ENCODE measurements around the gene BIVM. TPM values are rescaled to one million over a fixed set of nuclear protein-coding genes. Genes with fewer than 3 reads are reported as not detected.

Gene BIVM
- total and polyA plus RNA-seq, 2 experiments from 2014 or later = 22.9 to 24.1 TPM

DNA sequence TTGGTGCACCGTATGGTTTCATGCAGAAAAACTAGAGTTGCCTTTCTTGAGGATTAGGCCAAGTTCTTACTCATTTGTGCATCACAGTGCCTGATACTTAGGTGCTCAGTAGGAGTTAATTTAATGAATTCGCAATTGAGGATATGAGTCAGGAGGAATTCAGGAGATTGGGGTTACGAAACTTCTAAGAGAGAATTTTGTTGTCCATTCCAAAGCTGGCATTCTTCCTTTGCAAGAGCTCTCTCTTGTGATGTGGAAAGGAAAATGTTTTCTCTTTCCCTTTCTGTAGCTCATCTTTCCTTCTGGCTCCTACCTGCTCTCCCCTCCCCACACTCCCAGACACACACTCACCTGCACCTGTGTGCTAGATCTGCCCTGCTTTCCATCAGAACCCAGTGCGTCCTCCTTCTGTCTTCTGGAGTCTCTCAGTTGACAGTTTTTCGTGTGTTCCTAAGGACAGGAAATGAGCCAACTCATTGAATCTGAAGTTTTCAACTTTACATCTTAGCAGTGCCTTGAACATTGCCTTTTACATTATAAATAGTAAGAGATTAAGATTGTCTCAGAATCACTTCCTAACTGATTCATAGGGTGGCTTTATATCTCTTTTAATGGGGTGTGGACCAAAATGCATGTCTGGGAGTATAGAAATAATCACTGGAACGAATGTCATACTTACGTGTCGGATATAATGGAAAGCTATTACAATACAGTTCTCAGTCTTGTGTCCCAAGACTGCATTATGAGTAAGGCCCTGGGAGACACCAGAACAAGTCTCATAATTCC is 27.2 kb downstream of the BIVM start:
- Histone ChIP-seq H3K4me3 (peak overlapping the region; percentile 78), H3K4me2 (ENCODE audit: unreplicated experiment) (peak overlapping the region; percentile 99), H4K20me1 (ENCODE audit: insufficient read depth) (no peaks in the 10 kb centered on the region), H3K27ac (peak overlapping the region; percentile 97), H3K27me3 (replicated peaks; ENCODE audit: insufficient read depth) (no peaks in the 10 kb centered on the region), H3K4me1 (ENCODE audit: insufficient read depth) (peaks cover 24% of the 10 kb centered on the region), H3K79me2 (ENCODE audit: insufficient read depth) (peaks cover 33% of the 10 kb centered on the region), H3K9ac (peak overlapping the region; percentile 81), H3F3A (ENCODE audit: insufficient read depth) (peaks cover 57% of the 10 kb centered on the region), H3K9me3 (ENCODE audit: low read depth) (no peaks in the 10 kb centered on the region), H3K9me2 (ENCODE audit: insufficient read depth) (no peaks in the 10 kb centered on the region), H3K36me3 (ENCODE audit: low read depth) (peaks cover 26% of the 10 kb centered on the region), H2AFZ (peak overlapping the region; percentile 71)
- WGBS, 2 experiments (ENCODE audit: low coverage in 1 of 2, low lambda C conversion rate in 2 of 2, missing lambda C conversion rate in 2 of 2) = 1 to 2% methylated on average over 8 of the region's 8 CpGs
- DNase-seq = peak; percentile 97
- TF ChIP-seq EZH2phosphoT487 (IDR thresholded peaks at IDR 0.05; ENCODE audit: insufficient read depth, low read depth) (no peak), EZH2 (IDR thresholded peaks at IDR 0.05; ENCODE audit: insufficient read depth, poor library complexity, severe bottlenecking) (no peak)
- in situ Hi-C loops (cut with MboI) = no loop called here

DNA sequence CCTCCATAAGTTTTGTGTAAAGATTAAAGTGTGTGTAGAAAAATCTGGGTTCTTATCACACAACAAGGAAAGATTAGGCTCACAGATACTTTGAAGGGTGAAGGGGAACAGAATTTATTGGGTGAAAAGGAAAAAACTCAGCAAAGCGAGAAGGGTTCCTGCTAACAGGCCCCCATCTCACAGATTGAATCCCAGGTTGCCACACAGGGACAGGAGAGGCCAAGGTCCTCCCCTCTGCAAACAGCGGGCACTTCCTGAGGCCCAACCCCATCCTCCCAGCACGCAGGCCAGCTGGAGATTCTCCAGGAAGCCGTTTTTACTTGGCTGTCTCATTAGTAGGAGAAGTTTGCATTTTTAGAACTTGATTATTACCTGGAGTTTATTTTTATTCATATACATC is 31.7 kb downstream of the BIVM start:
- Histone ChIP-seq H3K9me3 (ENCODE audit: low read depth) (no peaks in the 10 kb centered on the region), H3K4me3 (no peak overlapping the region), H3K4me2 (ENCODE audit: unreplicated experiment) (no peak overlapping the region), H3F3A (ENCODE audit: insufficient read depth) (peaks cover 28% of the 10 kb centered on the region), H3K79me2 (ENCODE audit: insufficient read depth) (peaks cover 18% of the 10 kb centered on the region; the same call in 1 of the 2 replicates), H3K27ac (no peak overlapping the region), H2AFZ (no peak overlapping the region), H3K9me2 (ENCODE audit: insufficient read depth) (no peaks in the 10 kb centered on the region), H4K20me1 (ENCODE audit: insufficient read depth) (no peaks in the 10 kb centered on the region), H3K4me1 (ENCODE audit: insufficient read depth) (peaks cover 17% of the 10 kb centered on the region), H3K9ac (no peak overlapping the region), H3K27me3 (replicated peaks; ENCODE audit: insufficient read depth) (no peaks in the 10 kb centered on the region), H3K36me3 (ENCODE audit: low read depth) (peaks cover 11% of the 10 kb centered on the region)
- DNase-seq = no peak
- WGBS, 2 experiments (ENCODE audit: low coverage in 1 of 2, low lambda C conversion rate in 2 of 2, missing lambda C conversion rate in 2 of 2) = 76 to 79% methylated on average over 4 of the region's 4 CpGs
- in situ Hi-C loops (cut with MboI) = no loop called here
- TF ChIP-seq EZH2 (IDR thresholded peaks at IDR 0.05; ENCODE audit: insufficient read depth, poor library complexity, severe bottlenecking) (no peak), EZH2phosphoT487 (IDR thresholded peaks at IDR 0.05; ENCODE audit: insufficient read depth, low read depth) (no peak)

- in situ Hi-C loops (cut with MboI) = no loop called here
Measured at GRCh38 chr13:102836471-102836870, 37.6 kb downstream of the BIVM start.

DNA sequence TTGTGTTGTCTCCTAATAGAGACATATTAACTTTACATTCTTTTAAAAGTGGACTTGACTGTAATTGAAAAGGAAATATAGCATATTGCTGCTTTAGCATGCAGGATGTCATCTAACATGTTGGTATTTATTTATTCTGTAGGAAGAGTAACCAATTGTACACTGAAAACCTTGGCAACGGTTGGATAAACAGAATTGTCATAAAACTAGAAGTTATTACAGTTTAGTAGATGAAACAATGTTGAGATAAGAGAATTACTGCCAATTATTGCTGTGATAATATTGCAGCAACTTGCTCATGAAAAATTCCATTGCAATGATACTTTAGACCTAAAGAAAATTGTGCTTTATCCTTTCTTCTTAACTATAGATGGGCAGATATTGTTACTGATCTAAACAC is 39.4 kb downstream of the BIVM start:
- peak overlapping the region; percentile 40 for H3K27ac ChIP-seq
- no peak for DNase-seq
- no peaks in the 10 kb centered on the region for H3K79me2 ChIP-seq (ENCODE audit: insufficient read depth)
- TF ChIP-seq EZH2phosphoT487 (IDR thresholded peaks at IDR 0.05; ENCODE audit: insufficient read depth, low read depth) = no peak
- no peak for TF ChIP-seq EZH2 (IDR thresholded peaks at IDR 0.05; ENCODE audit: insufficient read depth, poor library complexity, severe bottlenecking)
- H3F3A ChIP-seq (ENCODE audit: insufficient read depth) = peaks cover 34% of the 10 kb centered on the region
- H2AFZ ChIP-seq = no peak overlapping the region
- no peaks in the 10 kb centered on the region for H3K9me3 ChIP-seq (ENCODE audit: low read depth)
- no peaks in the 10 kb centered on the region for H3K27me3 ChIP-seq (replicated peaks; ENCODE audit: insufficient read depth)
- H3K9me2 ChIP-seq (ENCODE audit: insufficient read depth) = no peaks in the 10 kb centered on the region
- peaks cover 31% of the 10 kb centered on the region for H3K4me1 ChIP-seq (ENCODE audit: insufficient read depth)
- H3K36me3 ChIP-seq (ENCODE audit: low read depth) = peaks cover 24% of the 10 kb centered on the region
- H3K4me3 ChIP-seq = no peak overlapping the region
- WGBS, 2 experiments (ENCODE audit: low coverage in 1 of 2, low lambda C conversion rate in 2 of 2, missing lambda C conversion rate in 2 of 2) = 88 to 97% methylated on average over 1 of the region's 1 CpG
- H4K20me1 ChIP-seq (ENCODE audit: insufficient read depth) = no peaks in the 10 kb centered on the region
- no peak overlapping the region for H3K9ac ChIP-seq
- in situ Hi-C loops (cut with MboI) = no loop called here
- peak overlapping the region; percentile 15 for H3K4me2 ChIP-seq (ENCODE audit: unreplicated experiment)

More at GRCh38 chr13:102836471-102836870, 37.6 kb downstream of the BIVM start:
- Histone ChIP-seq H3K4me1 (ENCODE audit: insufficient read depth) (peaks cover 31% of the 10 kb centered on the region), H2AFZ (no peak overlapping the region), H3K36me3 (ENCODE audit: low read depth) (peaks cover 27% of the 10 kb centered on the region), H3K9ac (no peak overlapping the region), H3K4me3 (no peak overlapping the region), H3K79me2 (ENCODE audit: insufficient read depth) (no peaks in the 10 kb centered on the region), H3K9me2 (ENCODE audit: insufficient read depth) (no peaks in the 10 kb centered on the region), H3K27me3 (replicated peaks; ENCODE audit: insufficient read depth) (no peaks in the 10 kb centered on the region), H3F3A (ENCODE audit: insufficient read depth) (peaks cover 34% of the 10 kb centered on the region), H3K27ac (no peak overlapping the region), H3K4me2 (ENCODE audit: unreplicated experiment) (no peak overlapping the region), H3K9me3 (ENCODE audit: low read depth) (no peaks in the 10 kb centered on the region), H4K20me1 (ENCODE audit: insufficient read depth) (no peaks in the 10 kb centered on the region)
- TF ChIP-seq EZH2 (IDR thresholded peaks at IDR 0.05; ENCODE audit: insufficient read depth, poor library complexity, severe bottlenecking) (no peak), EZH2phosphoT487 (IDR thresholded peaks at IDR 0.05; ENCODE audit: insufficient read depth, low read depth) (no peak)
- DNase-seq = no peak
- WGBS, 2 experiments (ENCODE audit: low coverage in 1 of 2, low lambda C conversion rate in 2 of 2, missing lambda C conversion rate in 2 of 2) = 87 to 89% methylated on average over 4 of the region's 4 CpGs

Data from GM23248 (cell line).